HepG2 (cell line): ENCODE measurements around the gene WWTR1. TPM values are rescaled to one million over a fixed set of nuclear protein-coding genes. Genes with fewer than 3 reads are reported as not detected.
A peak's percentile ranks its signal among the peaks of the same experiment; 100 is the strongest.

ENCODE experiments used
- ATAC-seq: fragments of 200-7000 bp; cut with Tn5 transposase; 3 replicates; pipeline ENCODE4 v1.9.1; 2020; ENCODE audit warnings: mild to moderate bottlenecking, moderate library complexity
- BruUV-seq: library from RNA; stranded (reverse); fragments of 400-500 nt; replicated peaks from 2 replicates; lab custom pipeline; 2021; lab: Mats Ljungman, UMichigan
- CTCF ChIA-PET: fragments of 300-600 bp; formaldehyde crosslinking; extraction: SDS; loops from one replicate; lab custom pipeline; 2021; ENCODE audit warnings: low total read pairs, inconsistent platforms, low intra/inter-chr PET ratio; lab: Yijun Ruan, JAX
- POLR2A ChIA-PET: fragments of 350-600 bp; sonication (Branson Sonifier 250); formaldehyde crosslinking; loops from one replicate; lab custom pipeline; 2020; ENCODE audit warnings: antibody characterized with exemption, inconsistent platforms; lab: Yijun Ruan, JAX
- DNase-seq: peaks from one replicate; pipeline ENCODE4 v3.0.0-alpha.2; 2015; ENCODE audit warnings: low spot score
- FAIRE-seq: peaks from 3 replicates; lab custom pipeline; 2011; peaks lifted over from hg19 to GRCh38; lab: Jason Lieb, UNC
- H2AFZ ChIP-seq: one replicate; pipeline ENCODE4 v1.6.1; 2011; ENCODE audit warnings: low read length, inconsistent platforms
- H3K27ac ChIP-seq: fragments of 300-600 bp; 3 replicates; pipeline ENCODE4 v1.8.0; 2011; ENCODE audit warnings: mixed run types, mild to moderate bottlenecking, mixed read lengths, low read length, inconsistent platforms; ENCODE audit not compliant: insufficient read depth; ENCODE audit errors: extremely low read length
- H3K27me3 ChIP-seq, 2 experiments: fragments of 200-600 bp in 1 of 2; 2 replicates in 1 of 2; 3 replicates in 1 of 2; pipeline versions ENCODE4 v1.6.0 to v1.8.0; 2011; ENCODE audit warnings: low read length in 2 of 2, mild to moderate bottlenecking in 2 of 2, moderate library complexity in 2 of 2, inconsistent platforms in 1 of 2; ENCODE audit not compliant: insufficient read depth in 2 of 2, control insufficient read depth in 1 of 2
- H3K36me3 ChIP-seq, 2 experiments: fragments of 200-600 bp in 1 of 2; replicated peaks in 1 of 2; 2 replicates in 1 of 2; 3 replicates in 1 of 2; pipeline versions ENCODE4 v1.5.1 to v1.8.0; 2011; ENCODE audit warnings: low read length in 2 of 2, inconsistent platforms in 1 of 2; ENCODE audit not compliant: insufficient read depth in 2 of 2, control insufficient read depth in 1 of 2
- H3K4me1 ChIP-seq: 2 replicates; pipeline ENCODE4 v1.5.1; 2012; ENCODE audit warnings: low read length, inconsistent platforms; ENCODE audit not compliant: insufficient read depth
- H3K4me2 ChIP-seq: 2 replicates; pipeline ENCODE4 v1.6.0; 2011; ENCODE audit warnings: low read depth, low read length, inconsistent platforms
- H3K4me3 ChIP-seq, 3 experiments: fragments of 200-600 bp in 1 of 3; sonication (generic), shearing (Covaris generic) in 1 of 3; replicated peaks in 1 of 3; 2 replicates each; pipeline ENCODE4 v1.5.1; 2011 to 2016; ENCODE audit warnings: low read length in 3 of 3, inconsistent platforms in 2 of 3, low read depth in 2 of 3, mild to moderate bottlenecking in 2 of 3, control low read depth in 1 of 3, mixed read lengths in 1 of 3; ENCODE audit not compliant: insufficient read depth in 1 of 3
- H3K79me2 ChIP-seq: one replicate; pipeline ENCODE4 v1.6.1; 2011; ENCODE audit warnings: low read length, inconsistent platforms; ENCODE audit not compliant: insufficient read depth
- H3K9ac ChIP-seq: 2 replicates; pipeline ENCODE4 v1.6.0; 2011; ENCODE audit warnings: mild to moderate bottlenecking, low read depth, low read length, inconsistent platforms; ENCODE audit not compliant: insufficient read depth
- H3K9me3 ChIP-seq: 2 replicates; pipeline ENCODE4 v1.5.1; 2012; ENCODE audit warnings: mild to moderate bottlenecking, low read length
- H4K20me1 ChIP-seq: 2 replicates; pipeline ENCODE4 v1.6.0; 2011; ENCODE audit warnings: inconsistent platforms, mild to moderate bottlenecking, low read length, moderate library complexity; ENCODE audit not compliant: insufficient read depth
- ARNTL ChIP-seq: sonication (generic); formaldehyde crosslinking; IDR thresholded peaks from 2 replicates; pipeline ENCODE4 v1.4.0; 2020; ENCODE audit warnings: mild to moderate bottlenecking, missing genetic modification reagents
- ATF1 ChIP-seq: IDR thresholded peaks from 2 replicates; pipeline ENCODE4 v1.6.1; 2016; ENCODE audit warnings: mild to moderate bottlenecking, control low read depth
- RFX3 ChIP-seq: IDR thresholded peaks from 2 replicates; pipeline ENCODE4 v1.6.1; 2016; ENCODE audit warnings: missing biosample characterization, missing genetic modification reagents
- TEF ChIP-seq: sonication (generic); formaldehyde crosslinking; IDR thresholded peaks from 2 replicates; pipeline ENCODE4 v1.5.0; 2020; ENCODE audit warnings: missing genetic modification reagents
- TFDP2 ChIP-seq: sonication (generic); formaldehyde crosslinking; IDR thresholded peaks from 2 replicates; pipeline ENCODE4 v1.4.0; 2020; ENCODE audit warnings: missing genetic modification reagents
- ZNF550 ChIP-seq: sonication (generic); formaldehyde crosslinking; IDR thresholded peaks from 2 replicates; pipeline ENCODE4 v1.4.0; 2020; ENCODE audit warnings: mild to moderate bottlenecking, missing genetic modification reagents, borderline replicate concordance
- ZSCAN29 ChIP-seq: sonication (generic); formaldehyde crosslinking; conservative IDR thresholded peaks from 2 replicates; pipeline ENCODE4 v1.4.0; 2020; ENCODE audit warnings: mild to moderate bottlenecking, missing genetic modification reagents
- WGBS: methylation state at CpG from one replicate; pipeline ENCODE4 v1.1.6; 2017; ENCODE audit warnings: low lambda C conversion rate; 5-methylcytosine and 5-hydroxymethylcytosine counted together
- in situ Hi-C: cut with HindIII; loops from 2 replicates; pipeline ENCODE4 v1.10.0; 2017; ENCODE audit warnings: low pct_unique_long_range_greater_than_20kb; ENCODE audit not compliant: extremely low pct_ligation_motif_present
- intact Hi-C: fragments of 100-400 bp; cut with micrococcal nuclease; formaldehyde crosslinking; loops from one replicate; pipeline ENCODE4 v1.10.0; 2022; ENCODE audit not compliant: unreplicated experiment
- polyA plus RNA-seq, 8 experiments: library from polyadenylated mRNA; depleted of rRNA in 3 of 8; stranded (reverse) in 7 of 8; unstranded in 1 of 8; fragments of >200 nt; fragmentation: Illumina TruSeq in 4 of 8; extraction: Trizol in 4 of 8; gene quantifications; 2 replicates each; pipeline versions ENCODE4 v1.2.1 to v1.2.3, GENCODE V29; 2011 to 2016; ENCODE audit warnings: low read depth in 4 of 8, missing spikeins in 1 of 8, mixed read lengths in 1 of 8; ENCODE audit not compliant: insufficient read depth in 1 of 8
- total RNA-seq, 5 experiments: library from RNA; depleted of rRNA; stranded (reverse); fragments of >200 nt; fragmentation: Illumina TruSeq; extraction: Trizol; gene quantifications; 2 replicates each; pipeline ENCODE4 v1.2.3, GENCODE V29; 2016; ENCODE audit warnings: low read depth in 1 of 5

WWTR1 gene
- total and polyA plus RNA-seq, 2 of the 13 experiments (the other 11 are each of a cell fraction or from before 2014, with no cell fraction given) = 19.7 to 139 TPM

- H3K27ac ChIP-seq = peak overlapping the region; percentile 67
- no peak overlapping the region for H3K4me3 ChIP-seq
- in situ Hi-C loops = no loop called here
- CTCF ChIA-PET = no interaction called here
- H3K9ac ChIP-seq = no peak overlapping the region
- TF ChIP-seq ATF1 (CRISPR knock-in tag) (no peak), RFX3 (CRISPR knock-in tag) (no peak), ZNF550 (CRISPR knock-in tag) (no peak), TFDP2 (CRISPR knock-in tag) (no peak), TEF (CRISPR knock-in tag) (no peak), ARNTL (CRISPR knock-in tag) (no peak), ZSCAN29 (CRISPR knock-in tag) (no peak)
- TF ChIP-seq, all 625 proteins: peak for 0
- 94% methylated on average over 4 of the region's 4 CpGs for WGBS
- intact Hi-C loops = no loop called here
- Histone ChIP-seq H3K36me3 (peaks cover 9 to 39% of the 10 kb centered on the region in 2 experiments), H3K4me2 (0 out of 2 replicates have a peak overlapping the region, but pooled peaks have one; percentile 42), H3K27me3 (no peaks in the 10 kb centered on the region), H2AFZ (no peak overlapping the region), H3K79me2 (peaks cover 40% of the 10 kb centered on the region), H3K9me3 (no peaks in the 10 kb centered on the region), H4K20me1 (peaks cover 32% of the 10 kb centered on the region; the same call in 1 of the 2 replicates), H3K4me1 (peaks cover 56% of the 10 kb centered on the region)
- POLR2A ChIA-PET = no interaction called here
- FAIRE-seq (no peak), ATAC-seq (no peak), DNase-seq (no peak)
- BruUV-seq = no TSS peak
These were observed 109.2 kb downstream of the WWTR1 start for GRCh38 chr3:149548669-149549065.
